Measurements from ENCODE around the gene DNAI2. TPM values are rescaled to one million over a fixed set of nuclear protein-coding genes. Genes with fewer than 3 reads are reported as not detected.

Gene DNAI2
- total RNA-seq, 1 experiment from 2014 or later = not detected

DNA sequence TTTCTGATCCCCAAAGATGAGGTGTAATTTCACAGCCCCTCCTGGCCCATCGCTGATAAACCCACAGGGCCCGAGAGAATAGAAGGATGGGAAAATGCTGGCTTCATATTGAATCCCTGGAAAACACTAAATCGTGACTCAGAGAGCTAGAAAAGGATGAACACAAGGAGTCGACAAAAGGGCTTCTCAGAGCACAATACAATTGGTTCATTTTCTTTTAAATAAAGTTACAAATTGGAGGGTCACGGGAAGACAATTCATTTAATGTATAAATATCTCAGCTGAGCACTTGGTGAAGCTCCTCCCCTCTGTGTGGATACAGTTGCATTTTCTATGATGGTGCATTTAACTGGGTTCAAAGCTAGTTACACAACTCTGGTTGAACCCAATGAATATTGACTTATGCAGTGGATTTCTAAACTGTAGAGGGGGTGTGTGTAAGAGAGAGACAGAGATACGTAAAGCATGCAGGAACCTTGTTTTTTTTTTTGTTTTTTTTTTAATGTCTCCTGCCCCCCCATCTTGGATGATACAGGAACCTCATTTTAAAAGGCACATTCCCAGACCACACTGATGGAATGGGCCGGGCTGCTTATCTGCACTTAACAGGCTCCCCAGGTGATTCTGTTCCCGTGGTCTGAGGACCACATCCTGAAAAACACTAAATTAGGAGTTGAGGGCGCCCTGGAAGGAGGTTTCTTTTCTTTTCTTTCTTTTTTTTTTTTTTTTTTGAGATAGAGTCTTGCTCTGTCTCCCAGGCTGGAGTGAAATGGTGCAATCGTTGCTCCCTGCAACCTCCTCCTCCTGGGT, 46.6 kb upstream of the DNAI2 start:
- DNase-seq = no peak
- Mint-ChIP-seq H3K36me3 (ENCODE audit: insufficient read depth, unreplicated experiment) (no peaks in the 10 kb centered on the region), H3K4me3 (ENCODE audit: unreplicated experiment) (no peak overlapping the region), H3K9me3 (ENCODE audit: unreplicated experiment) (no peaks in the 10 kb centered on the region), H3K27ac (ENCODE audit: unreplicated experiment) (no peak overlapping the region), H3K4me1 (ENCODE audit: low read depth, unreplicated experiment) (peaks cover 7% of the 10 kb centered on the region), H3K27me3 (ENCODE audit: insufficient read depth, unreplicated experiment) (no peaks in the 10 kb centered on the region)
- Histone ChIP-seq H3K4me3 (ENCODE audit: low read depth, low read length) (no peak overlapping the region), H3K36me3 (ENCODE audit: control insufficient read depth, insufficient read depth, low read length) (no peaks in the 10 kb centered on the region), H3K9me3 (no peaks in the 10 kb centered on the region), H3K4me1 (no peaks in the 10 kb centered on the region), H3K27me3 (replicated peaks; ENCODE audit: control insufficient read depth, insufficient read depth, low read length) (no peaks in the 10 kb centered on the region)
- ChIA-PET POLR2A (no interaction called here), CTCF (no interaction called here)
- TF ChIP-seq CTCF (IDR thresholded peaks at IDR 0.05; ENCODE audit: insufficient read depth in 1 of 2, low read depth in 1 of 2, low read length in 1 of 2, severe bottlenecking in 1 of 2, unreplicated experiment in 1 of 2) = no peak
- intact Hi-C loops (cut with micrococcal nuclease; ENCODE audit: unreplicated experiment) = no loop called here
- BruUV-seq (replicated peaks) = no TSS peak

DNA sequence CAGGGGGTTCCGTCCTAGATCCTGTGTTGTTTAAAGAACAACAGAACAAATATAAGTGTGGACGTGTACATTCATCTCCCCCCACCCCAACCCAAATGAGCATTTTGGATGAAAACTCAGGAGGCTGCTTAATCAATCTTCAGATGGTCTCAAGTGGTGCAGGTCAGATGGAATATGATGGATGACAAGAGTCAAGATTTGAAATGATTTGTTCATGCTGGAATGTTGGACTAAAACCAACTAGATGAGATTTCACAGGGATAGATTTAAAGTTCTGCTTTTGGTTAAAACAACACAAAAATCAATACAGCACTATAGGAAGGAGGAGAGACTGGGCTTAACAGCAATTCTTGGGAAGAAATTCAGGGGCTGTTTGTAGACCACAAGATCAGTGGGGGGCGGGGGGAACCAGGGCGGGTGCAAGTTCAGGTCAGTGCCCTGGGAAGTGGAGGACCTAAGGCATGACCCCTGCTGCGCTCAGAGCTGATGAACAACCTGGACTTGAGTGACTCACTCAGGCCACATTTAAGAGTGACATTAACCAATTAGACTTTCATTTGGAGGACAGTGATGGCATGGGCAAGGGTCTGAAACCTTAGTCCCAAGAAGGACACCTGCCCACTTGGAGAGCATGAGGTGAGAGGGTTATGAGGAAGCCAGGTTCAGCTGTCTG, 45.6 kb upstream of the DNAI2 start:
- CTCF ChIA-PET = no interaction called here
- no peak for TF ChIP-seq CTCF (IDR thresholded peaks at IDR 0.05; ENCODE audit: insufficient read depth in 1 of 2, low read depth in 1 of 2, low read length in 1 of 2, severe bottlenecking in 1 of 2, unreplicated experiment in 1 of 2)
- DNase-seq = no peak

DNA sequence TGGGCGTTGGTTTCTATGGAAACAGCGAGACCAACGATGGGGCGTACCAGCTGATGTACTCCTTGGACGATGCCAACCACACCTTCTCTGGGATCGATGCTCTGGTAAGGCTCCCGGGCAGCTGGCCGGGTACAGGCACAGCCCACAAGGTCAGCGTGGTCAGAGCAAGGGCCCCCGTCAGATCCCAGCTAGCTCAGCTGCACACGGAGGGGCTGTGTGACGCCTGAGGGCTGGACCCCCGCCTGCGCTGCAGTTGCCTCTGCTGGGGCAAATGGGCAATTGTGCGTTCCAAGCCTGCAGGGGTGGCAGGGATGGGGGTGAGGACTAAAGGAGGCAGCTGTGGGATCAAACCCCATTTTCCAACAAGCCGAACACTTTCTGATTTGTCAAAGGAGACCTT, 43.1 kb upstream of the DNAI2 start:
- Mint-ChIP-seq H3K27me3 (ENCODE audit: insufficient read depth, unreplicated experiment) (no peaks in the 10 kb centered on the region), H3K27ac (ENCODE audit: unreplicated experiment) (no peak overlapping the region), H3K36me3 (ENCODE audit: insufficient read depth, unreplicated experiment) (no peaks in the 10 kb centered on the region), H3K4me3 (ENCODE audit: unreplicated experiment) (no peak overlapping the region), H3K4me1 (ENCODE audit: low read depth, unreplicated experiment) (peaks cover 7% of the 10 kb centered on the region), H3K9me3 (ENCODE audit: unreplicated experiment) (no peaks in the 10 kb centered on the region)
- CTCF ChIA-PET = no interaction called here
- TF ChIP-seq CTCF (IDR thresholded peaks at IDR 0.05; ENCODE audit: insufficient read depth in 1 of 2, low read depth in 1 of 2, low read length in 1 of 2, severe bottlenecking in 1 of 2, unreplicated experiment in 1 of 2) = no peak
- BruUV-seq (replicated peaks) = no TSS peak
- intact Hi-C loops (cut with micrococcal nuclease; ENCODE audit: unreplicated experiment) = no loop called here
- POLR2A ChIA-PET = interaction anchor here (0.6 kb wide), 1 partner anchor 16 kb away, joined by 3 read pairs; no protein-coding TSS in a partner anchor
- Histone ChIP-seq H3K4me1 (no peaks in the 10 kb centered on the region), H3K4me3 (ENCODE audit: low read depth, low read length) (no peak overlapping the region), H3K27me3 (replicated peaks; ENCODE audit: control insufficient read depth, insufficient read depth, low read length) (no peaks in the 10 kb centered on the region), H3K36me3 (ENCODE audit: control insufficient read depth, insufficient read depth, low read length) (no peaks in the 10 kb centered on the region), H3K9me3 (no peaks in the 10 kb centered on the region)
- DNase-seq = no peak

More for the DNA sequence above, 45.6 kb upstream of the DNAI2 start:
- H3K4me3 ChIP-seq (ENCODE audit: low read depth, low read length) = no peak overlapping the region
- H3K27me3 ChIP-seq (replicated peaks; ENCODE audit: control insufficient read depth, insufficient read depth, low read length) = no peaks in the 10 kb centered on the region
- H3K4me1 Mint-ChIP-seq (ENCODE audit: low read depth, unreplicated experiment) = peaks cover 7% of the 10 kb centered on the region
- POLR2A ChIA-PET = no interaction called here
- no peaks in the 10 kb centered on the region for H3K36me3 ChIP-seq (ENCODE audit: control insufficient read depth, insufficient read depth, low read length)
- H3K27ac Mint-ChIP-seq (ENCODE audit: unreplicated experiment) = no peak overlapping the region
- no TSS peak for BruUV-seq (replicated peaks)
- no peaks in the 10 kb centered on the region for H3K9me3 ChIP-seq
- H3K9me3 Mint-ChIP-seq (ENCODE audit: unreplicated experiment) = no peaks in the 10 kb centered on the region
- no peaks in the 10 kb centered on the region for H3K4me1 ChIP-seq
- intact Hi-C loops (cut with micrococcal nuclease; ENCODE audit: unreplicated experiment) = no loop called here
- no peaks in the 10 kb centered on the region for H3K36me3 Mint-ChIP-seq (ENCODE audit: insufficient read depth, unreplicated experiment)
- H3K4me3 Mint-ChIP-seq (ENCODE audit: unreplicated experiment) = no peak overlapping the region
- H3K27me3 Mint-ChIP-seq (ENCODE audit: insufficient read depth, unreplicated experiment) = no peaks in the 10 kb centered on the region

Measured in Caco-2 (cell line).